ENCODE results near the gene GAB1.

DNA sequence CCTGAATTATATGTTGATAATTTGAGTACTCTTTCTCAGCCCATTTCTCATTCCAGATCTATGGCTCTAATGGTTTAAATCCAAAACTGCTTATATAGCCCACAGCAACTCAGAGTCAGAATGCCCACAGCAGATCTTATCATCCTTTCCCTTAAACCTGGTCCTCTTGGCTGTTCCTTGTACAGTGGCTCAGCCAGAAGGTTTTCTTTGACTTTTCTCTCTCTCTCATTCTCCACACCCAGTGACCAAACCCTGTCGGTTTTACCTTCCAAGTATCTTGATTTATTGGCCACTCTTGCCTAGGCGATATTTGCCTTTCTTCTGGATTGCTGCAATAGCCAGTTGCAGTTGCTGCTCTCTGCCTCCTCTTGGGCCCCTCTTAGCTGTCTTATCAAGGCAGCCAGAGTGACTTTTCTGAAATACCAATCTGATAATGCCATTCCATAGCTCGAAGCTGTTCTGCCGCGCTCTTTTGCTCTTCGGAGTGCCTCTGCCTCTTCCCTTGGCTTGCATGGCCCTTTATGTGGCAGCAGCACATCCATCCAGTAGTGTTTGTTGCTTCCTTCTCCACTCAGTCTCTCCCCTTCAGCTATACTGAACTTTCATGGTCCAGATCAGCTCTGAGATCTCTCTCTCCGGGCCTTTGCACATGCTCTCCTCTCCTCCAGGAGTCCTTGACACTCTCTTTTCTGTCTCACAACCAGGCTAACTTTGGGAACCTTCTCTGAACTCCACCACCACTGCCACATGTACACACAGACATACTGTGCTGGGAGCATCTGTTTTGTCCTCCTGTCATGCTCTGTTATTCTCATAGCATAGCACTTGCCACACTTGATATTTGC, 11.8 kb downstream of the GAB1 start:
- TF ChIP-seq RARB (CRISPR knock-in tag; IDR thresholded peaks at IDR 0.05), result no peak
- no peak for TF ChIP-seq ZFP3 (CRISPR knock-in tag; IDR thresholded peaks at IDR 0.05)
- no peak for TF ChIP-seq ZNF70 (CRISPR knock-in tag; IDR thresholded peaks at IDR 0.05)
- TF ChIP-seq ZC3H10 (CRISPR knock-in tag; IDR thresholded peaks at IDR 0.05), result no peak
- no peak for TF ChIP-seq CSDC2 (CRISPR knock-in tag; IDR thresholded peaks at IDR 0.05)
- TF ChIP-seq ISL1 (CRISPR knock-in tag; IDR thresholded peaks at IDR 0.05), result no peak
